DOHH2 (cell line): Measurements from ENCODE around the gene ADO.

ENCODE experiments used
- CTCF ChIP-seq: fragments of 200-600 bp; sonication (generic); IDR thresholded peaks from one replicate; pipeline ENCODE4 v1.5.1; 2014; ENCODE audit warnings: antibody characterized with exemption, mild to moderate bottlenecking, low read depth, low read length; ENCODE audit not compliant: poor library complexity, severe bottlenecking
- EZH2phosphoT487 ChIP-seq: fragments of 200-600 bp; sonication (generic); IDR thresholded peaks from 2 replicates; pipeline ENCODE4 v1.6.1; 2017; ENCODE audit warnings: borderline replicate concordance, mild to moderate bottlenecking, antibody characterized with exemption, low read length, moderate library complexity, mixed read lengths

- TF ChIP-seq EZH2phosphoT487, result no peak
- no peak for TF ChIP-seq CTCF
Observed at GRCh38 chr10:62816331-62817120, 12.0 kb downstream of the ADO start, which contains the start of gene EGR2.
